GM21723 (cell line): ENCODE results near the gene FADS1.

Experiments used
- ATAC-seq: cut with Tn5 transposase; IDR thresholded peaks from one replicate; pipeline ENCODE4 v1.9.1; 2021; ENCODE audit warnings: mild to moderate bottlenecking, moderate library complexity; ENCODE audit not compliant: unreplicated experiment

The FADS1 gene

GRCh38 chr11:61827571-61828378 is 11.0 kb upstream of the FADS1 start, which contains the start of gene FADS2:
Gene FADS2, plus strand, starts transcription at chr11:61828300. Its CDS starts 91 bp downstream, at chr11:61828391.
- peak; percentile 68 for ATAC-seq

- ATAC-seq = peak; percentile 5
These were observed 10.2 kb upstream of the FADS1 start for GRCh38 chr11:61826930-61827570.

DNA sequence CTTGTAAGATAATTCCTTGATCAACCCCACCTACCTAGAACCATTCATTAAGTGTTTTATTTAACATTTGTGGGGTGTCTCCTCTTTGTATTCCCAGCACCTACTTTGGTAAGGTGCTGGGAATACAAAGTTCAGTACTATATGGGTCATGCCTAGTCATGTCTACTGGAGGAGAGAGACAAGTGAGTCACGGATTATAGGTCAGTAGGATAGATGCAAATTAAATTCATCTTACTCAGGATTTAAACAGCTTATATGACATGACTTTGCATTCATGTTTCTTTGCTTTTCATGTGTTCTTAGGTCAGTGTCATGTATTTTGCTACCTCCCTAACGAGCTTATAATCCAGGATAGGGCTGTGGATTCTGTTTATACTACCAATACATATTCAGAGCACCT is 3.4 kb upstream of the FADS1 start:
- ATAC-seq = no peak

DNA sequence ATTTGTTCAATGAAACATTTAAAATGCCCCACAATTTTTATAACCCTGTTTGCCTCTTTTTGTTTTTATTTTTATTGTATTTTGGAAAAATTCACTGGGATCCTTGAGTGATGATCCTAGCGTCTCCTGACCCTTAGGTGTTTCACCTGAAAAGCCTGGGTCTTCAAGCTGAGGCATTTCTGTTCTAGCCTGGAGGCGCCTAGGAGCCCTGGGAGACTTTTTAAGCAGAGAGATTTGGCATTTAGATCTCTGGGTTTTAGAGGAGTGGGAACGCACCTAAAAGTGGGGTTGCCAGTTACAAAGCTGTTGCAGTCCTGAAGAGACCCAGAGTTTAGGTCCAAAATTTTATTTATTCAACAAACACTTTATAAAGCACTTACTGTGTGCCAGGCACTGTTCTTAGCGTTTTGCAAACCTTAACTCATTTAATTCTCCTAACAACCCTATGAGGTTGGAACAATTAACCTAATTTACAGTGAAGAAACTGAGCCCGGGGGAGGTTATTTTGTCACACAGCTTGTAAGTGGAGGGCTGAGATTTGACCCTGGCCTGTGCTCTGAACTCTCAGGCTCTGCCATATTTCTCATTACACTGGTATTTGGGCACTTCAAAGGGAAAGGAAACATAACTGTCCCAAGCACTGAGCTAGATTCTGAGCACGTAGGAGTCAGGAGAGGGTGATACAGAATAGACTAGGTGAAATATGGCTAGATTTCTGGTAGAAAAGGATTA is 834 bp upstream of the FADS1 start:
- ATAC-seq = no peak

GRCh38 chr11:61815790-61816735 is 740 bp downstream of the FADS1 start:
- ATAC-seq = peak; percentile 35

DNA sequence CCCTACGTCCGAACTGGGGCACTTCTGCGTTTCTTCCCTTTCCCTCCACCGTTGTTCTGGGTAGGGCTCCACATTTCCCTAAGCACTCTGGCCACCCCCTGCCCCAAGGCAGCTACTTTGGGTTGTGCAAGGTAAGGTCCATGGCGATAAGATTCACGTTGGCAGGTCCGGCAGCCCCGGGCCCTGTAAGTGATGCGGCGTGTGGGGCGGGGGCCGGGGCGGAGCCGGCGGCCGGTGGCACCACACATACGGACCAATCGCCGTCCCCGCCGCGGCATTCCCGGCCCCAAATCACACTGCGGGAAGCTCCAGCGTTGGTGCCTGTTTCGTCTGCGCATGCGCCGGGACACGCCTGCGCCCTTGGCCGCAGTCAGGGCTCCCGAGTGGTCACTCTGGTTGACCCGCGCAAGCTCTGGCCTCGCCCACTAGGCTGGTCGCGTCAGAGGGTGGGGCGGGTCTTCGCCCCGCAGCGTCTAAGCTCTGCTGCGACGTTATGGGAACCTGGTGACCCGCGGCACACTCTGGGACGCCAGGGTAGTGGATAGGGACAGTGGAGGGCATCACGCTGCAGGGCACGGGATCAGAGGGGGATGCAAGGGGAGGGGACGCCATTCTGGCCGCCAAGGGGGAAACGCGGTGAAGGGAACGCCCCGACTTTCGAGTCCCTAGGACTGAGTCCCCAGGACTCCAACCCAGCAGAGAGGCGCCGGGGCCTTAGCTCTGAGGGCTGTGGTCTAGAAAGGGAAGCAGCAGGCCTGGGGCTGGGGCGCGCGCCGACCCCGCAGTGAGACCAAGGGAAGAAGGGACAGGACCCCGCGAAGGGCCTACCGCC is 1.6 kb downstream of the FADS1 start:
- peak; percentile 54 for ATAC-seq

GRCh38 chr11:61814247-61814957 is 2.4 kb downstream of the FADS1 start:
- ATAC-seq = no peak

GRCh38 chr11:61812736-61813411 is 3.9 kb downstream of the FADS1 start:
- no peak for ATAC-seq

DNA sequence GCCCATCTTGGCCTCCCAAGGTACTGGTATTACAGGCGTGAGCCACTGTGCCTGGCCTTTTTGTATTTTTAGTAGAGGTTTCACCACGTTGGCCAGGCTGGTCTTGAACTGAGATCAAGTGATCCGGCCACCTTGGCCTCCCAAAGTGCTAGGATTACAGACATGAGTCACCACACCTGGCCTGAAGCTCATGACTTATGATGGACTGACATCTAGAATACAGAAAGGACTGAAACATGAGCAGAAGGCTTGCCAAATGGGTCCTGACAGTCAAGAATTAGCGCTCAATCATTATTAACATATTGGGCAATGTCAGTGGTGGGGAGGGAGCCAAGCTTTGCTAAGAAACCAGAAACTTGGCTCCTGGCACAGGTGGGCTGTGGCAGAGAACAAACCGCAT is 5.0 kb downstream of the FADS1 start:
- no peak for ATAC-seq

- ATAC-seq = no peak
These were observed 6.1 kb downstream of the FADS1 start for GRCh38 chr11:61810671-61811175.

DNA sequence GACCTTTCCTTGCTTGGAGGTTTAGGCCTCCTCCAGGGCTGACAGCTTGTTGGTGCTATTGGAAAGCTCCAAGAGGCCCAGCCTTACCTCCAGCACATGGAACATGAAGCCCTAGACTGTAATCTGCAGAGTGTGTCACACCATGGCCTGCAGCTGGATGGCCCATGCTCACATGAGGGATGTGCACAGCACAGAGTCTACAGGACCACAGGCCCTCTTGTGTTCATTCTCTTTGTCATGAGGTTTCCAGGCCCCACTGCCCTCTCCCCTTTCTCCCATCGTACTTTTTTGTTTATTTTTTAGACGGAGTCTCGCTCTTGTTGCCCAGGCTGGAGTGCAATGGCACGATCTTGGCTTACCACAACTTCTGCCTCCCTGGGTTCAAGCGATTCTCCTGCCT is 10.0 kb downstream of the FADS1 start:
- no peak for ATAC-seq

- no peak for ATAC-seq
These were observed 11.7 kb downstream of the FADS1 start for GRCh38 chr11:61805146-61805545.

GRCh38 chr11:61803889-61804647 is 12.7 kb downstream of the FADS1 start:
- no peak for ATAC-seq

GRCh38 chr11:61802605-61803004 is 14.2 kb downstream of the FADS1 start:
- ATAC-seq = no peak

DNA sequence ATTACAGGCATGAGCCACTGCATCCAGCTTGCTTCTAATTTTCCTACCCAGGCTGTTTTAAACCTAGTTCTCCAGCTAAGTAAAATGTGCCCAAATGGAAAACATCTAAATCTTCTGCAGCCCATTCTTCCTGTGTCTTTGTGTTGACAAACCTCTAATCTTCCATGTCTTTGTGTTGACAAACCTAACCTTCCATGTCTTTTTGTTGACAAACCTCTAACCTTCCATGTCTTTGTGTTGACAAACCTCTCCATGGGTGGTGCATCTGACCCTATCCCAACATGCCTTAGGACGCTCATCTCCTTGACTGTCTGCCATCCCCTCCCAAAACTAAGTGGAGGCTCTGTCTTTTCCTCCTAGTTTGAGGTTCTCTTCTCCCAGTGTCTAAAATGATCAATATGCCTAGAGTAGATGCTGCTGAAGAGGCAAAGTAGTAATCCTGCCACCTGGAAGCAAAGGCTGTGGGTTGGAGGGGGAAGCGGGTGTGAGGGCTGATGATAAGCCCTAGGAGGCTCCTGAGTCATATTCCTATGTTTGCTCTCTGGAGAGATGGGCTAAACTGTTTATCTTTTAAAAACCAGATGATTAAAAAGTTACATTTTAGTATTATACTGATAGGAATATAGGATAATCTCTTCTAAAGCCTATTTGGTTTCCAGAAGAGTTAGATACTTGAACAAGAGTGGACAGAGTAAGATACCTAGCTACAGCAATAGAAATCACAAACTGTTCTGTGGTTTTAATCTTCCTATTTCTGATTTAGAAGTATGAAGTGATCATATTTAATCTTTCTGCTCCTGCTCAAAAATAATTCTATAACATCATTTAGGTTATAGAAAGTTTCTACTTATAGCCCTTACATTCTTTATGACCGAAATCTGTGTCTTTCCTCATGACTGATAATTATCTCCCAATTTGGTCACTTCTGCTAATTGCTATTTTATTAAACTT is 16.2 kb downstream of the FADS1 start:
- ATAC-seq = no peak

GRCh38 chr11:61799665-61800284 is 17.0 kb downstream of the FADS1 start:
- ATAC-seq = no peak
